Cardiac muscle cell (in vitro differentiated cells and primary cell): ENCODE data around the gene CFAP47. TPM values are rescaled to one million over a fixed set of nuclear protein-coding genes. Genes with fewer than 3 reads are reported as not detected.
"Not testable (repeated sequence)": the region's sequence is repeated elsewhere in the genome, so short reads cannot be mapped to it uniquely, and the experiment has no call there.

Experiments used
- DNase-seq, 2 donors: peaks; one replicate each; pipeline versions ENCODE4 v3.0.0 to v3.0.0-alpha.2; 2010 to 2017; ENCODE audit warnings: low read depth in 1 of 2, low spot score in 1 of 2
- H3K27ac ChIP-seq: fragments of 200-600 bp; sonication (generic); 2 replicates; pipeline ENCODE4 v1.5.1; 2016
- H3K27me3 ChIP-seq: fragments of 200-600 bp; sonication (generic); 2 replicates; pipeline ENCODE4 v1.6.0; 2016; ENCODE audit warnings: control low read depth
- H3K36me3 ChIP-seq: fragments of 200-600 bp; sonication (generic); 2 replicates; pipeline ENCODE4 v1.5.1; 2016; ENCODE audit warnings: control low read depth
- H3K4me1 ChIP-seq: fragments of 200-600 bp; sonication (generic); 2 replicates; pipeline ENCODE4 v1.8.1; 2017; ENCODE audit warnings: low read depth, mild to moderate bottlenecking, mixed run types
- H3K4me3 ChIP-seq: fragments of 200-600 bp; sonication (generic); 2 replicates; pipeline ENCODE4 v1.5.1; 2016; ENCODE audit warnings: mild to moderate bottlenecking
- H3K9me3 ChIP-seq: fragments of 200-600 bp; sonication (generic); 2 replicates; pipeline ENCODE4 v1.5.1; 2017; ENCODE audit warnings: low read depth, mild to moderate bottlenecking, control low read depth
- polyA plus RNA-seq: library from polyadenylated mRNA; unstranded; fragments of >200 nt; fragmentation: Nextera tagmentation; extraction: Ambion mirVana; gene quantifications from 2 replicates; pipeline ENCODE4 v1.2.1, GENCODE V29; 2016
- total RNA-seq: library from RNA; depleted of rRNA; stranded (reverse); fragments of >200 nt; gene quantifications from 2 replicates; pipeline ENCODE4 v1.2.3, GENCODE V29; 2016
- TF ChIP-seq, protein P1 (sequence below): IDR thresholded peaks from 2 replicates; pipeline ENCODE4 v1.5.1; 2012; ENCODE audit warnings: low read depth, mild to moderate bottlenecking, low read length

The CFAP47 gene
- total and polyA plus RNA-seq, 2 experiments from 2014 or later: 0.66 TPM; not detected in 1

- H3K4me3 ChIP-seq: no peak overlapping the region
- no peaks in the 10 kb centered on the region for H3K4me1 ChIP-seq
- DNase-seq: no peak
Measured at GRCh38 chrX:36019125-36019524, 99.6 kb downstream of the CFAP47 start.

GRCh38 chrX:36035550-36035949 is 116.0 kb downstream of the CFAP47 start:
- H3K9me3 ChIP-seq: no peaks in the 10 kb centered on the region
- no peaks in the 10 kb centered on the region for H3K36me3 ChIP-seq
- H3K4me1 ChIP-seq: no peaks in the 10 kb centered on the region
- H3K4me3 ChIP-seq: no peak overlapping the region
- no peak overlapping the region for H3K27ac ChIP-seq
- TF ChIP-seq, protein P1, sequence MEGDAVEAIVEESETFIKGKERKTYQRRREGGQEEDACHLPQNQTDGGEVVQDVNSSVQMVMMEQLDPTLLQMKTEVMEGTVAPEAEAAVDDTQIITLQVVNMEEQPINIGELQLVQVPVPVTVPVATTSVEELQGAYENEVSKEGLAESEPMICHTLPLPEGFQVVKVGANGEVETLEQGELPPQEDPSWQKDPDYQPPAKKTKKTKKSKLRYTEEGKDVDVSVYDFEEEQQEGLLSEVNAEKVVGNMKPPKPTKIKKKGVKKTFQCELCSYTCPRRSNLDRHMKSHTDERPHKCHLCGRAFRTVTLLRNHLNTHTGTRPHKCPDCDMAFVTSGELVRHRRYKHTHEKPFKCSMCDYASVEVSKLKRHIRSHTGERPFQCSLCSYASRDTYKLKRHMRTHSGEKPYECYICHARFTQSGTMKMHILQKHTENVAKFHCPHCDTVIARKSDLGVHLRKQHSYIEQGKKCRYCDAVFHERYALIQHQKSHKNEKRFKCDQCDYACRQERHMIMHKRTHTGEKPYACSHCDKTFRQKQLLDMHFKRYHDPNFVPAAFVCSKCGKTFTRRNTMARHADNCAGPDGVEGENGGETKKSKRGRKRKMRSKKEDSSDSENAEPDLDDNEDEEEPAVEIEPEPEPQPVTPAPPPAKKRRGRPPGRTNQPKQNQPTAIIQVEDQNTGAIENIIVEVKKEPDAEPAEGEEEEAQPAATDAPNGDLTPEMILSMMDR: no peak
- no peaks in the 10 kb centered on the region for H3K27me3 ChIP-seq
- no peak for DNase-seq

More at GRCh38 chrX:36019125-36019524, 99.6 kb downstream of the CFAP47 start:
- H3K36me3 ChIP-seq: no peaks in the 10 kb centered on the region
- TF ChIP-seq, protein P1: no peak
- H3K27ac ChIP-seq: no peak overlapping the region
- no peaks in the 10 kb centered on the region for H3K9me3 ChIP-seq
- H3K27me3 ChIP-seq: no peaks in the 10 kb centered on the region

DNA sequence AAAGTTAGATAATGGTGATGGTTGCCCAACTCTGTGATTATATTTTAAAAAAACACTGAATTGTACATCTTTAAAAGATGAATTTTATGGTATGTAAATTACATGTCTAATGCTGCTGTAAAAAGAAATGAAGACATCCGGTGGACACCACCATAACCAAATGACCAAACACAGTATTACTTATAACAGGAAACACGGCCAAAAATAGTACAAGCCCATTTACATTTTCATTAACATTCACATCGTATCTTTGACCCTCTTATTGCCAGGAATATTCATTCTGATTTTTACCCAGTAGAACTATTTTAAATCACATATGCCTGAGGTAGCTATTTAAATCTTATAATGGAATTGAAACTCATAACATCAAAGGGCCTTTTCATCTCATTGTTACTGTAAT is 143.2 kb downstream of the CFAP47 start:
- TF ChIP-seq, protein P1: no peak
- H3K4me3 ChIP-seq: no peak overlapping the region
- H3K27ac ChIP-seq: no peak overlapping the region
- H3K36me3 ChIP-seq: no peaks in the 10 kb centered on the region
- no peaks in the 10 kb centered on the region for H3K9me3 ChIP-seq
- H3K4me1 ChIP-seq: no peaks in the 10 kb centered on the region
- H3K27me3 ChIP-seq: no peaks in the 10 kb centered on the region
- DNase-seq: no peak

GRCh38 chrX:36071061-36071460 is 151.5 kb downstream of the CFAP47 start:
- DNase-seq: no peak
- Histone ChIP-seq H3K9me3 (no peaks in the 10 kb centered on the region), H3K27ac (no peak overlapping the region), H3K27me3 (no peaks in the 10 kb centered on the region), H3K4me3 (no peak overlapping the region), H3K4me1 (no peaks in the 10 kb centered on the region), H3K36me3 (no peaks in the 10 kb centered on the region)
- TF ChIP-seq, protein P1: no peak

DNA sequence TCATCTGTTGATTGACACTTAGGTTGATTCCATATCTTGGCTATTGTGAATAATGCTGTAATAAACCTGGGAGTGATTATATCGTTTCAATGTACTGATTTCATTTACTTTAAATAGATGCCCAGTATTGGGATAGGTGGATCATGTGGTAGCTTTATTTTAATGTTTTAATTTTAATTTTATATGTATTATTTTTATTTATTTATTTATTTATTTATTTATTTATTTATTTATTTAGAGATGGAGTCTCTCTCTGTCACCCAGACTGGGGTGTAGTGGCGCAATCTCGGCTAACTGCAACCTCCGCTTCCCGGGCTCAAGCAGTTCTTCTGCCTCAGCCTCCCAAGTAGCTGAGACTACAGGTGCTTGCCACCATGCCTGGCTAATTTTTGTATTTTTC is 155.5 kb downstream of the CFAP47 start:
- not testable (repeated sequence) for H3K9me3 ChIP-seq, H3K4me1 ChIP-seq, H3K4me3 ChIP-seq, DNase-seq, H3K27ac ChIP-seq, H3K36me3 ChIP-seq, H3K27me3 ChIP-seq

DNA sequence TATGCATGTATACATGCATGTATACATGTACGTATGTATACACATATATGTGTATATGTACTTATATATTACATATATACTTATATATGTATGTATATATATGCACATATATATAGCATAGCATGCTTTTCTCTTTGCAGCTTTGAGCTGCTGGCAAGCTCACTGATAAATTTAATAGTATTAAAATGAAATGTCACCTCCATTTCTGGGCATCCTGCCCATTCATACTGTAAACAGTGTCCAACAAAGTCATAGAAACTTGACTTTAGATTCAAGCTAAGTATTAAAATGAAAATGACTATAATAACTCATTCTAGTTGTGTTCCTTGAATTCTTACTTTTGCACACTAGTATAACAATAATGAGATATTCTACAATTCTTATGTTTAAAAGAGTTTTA is 163.7 kb downstream of the CFAP47 start:
- Histone ChIP-seq H3K27me3 (no peaks in the 10 kb centered on the region), H3K4me3 (no peak overlapping the region), H3K27ac (no peak overlapping the region), H3K4me1 (no peaks in the 10 kb centered on the region), H3K9me3 (no peaks in the 10 kb centered on the region), H3K36me3 (no peaks in the 10 kb centered on the region)
- TF ChIP-seq, protein P1: no peak
- DNase-seq: no peak
